Heart left ventricle (tissue), 13 donors: ENCODE results near the gene ZKSCAN5.

ENCODE experiments used
- POLR2A ChIP-seq, 2 donors: fragments of 450-650 bp; IDR thresholded peaks; one replicate each; pipeline ENCODE4 v1.6.1; 2017; ENCODE audit warnings: antibody characterized with exemption in 2 of 2, mild to moderate bottlenecking in 2 of 2, moderate library complexity in 2 of 2
- TF ChIP-seq, protein P1 (sequence below), 12 donors: fragments of 200-600 bp; sonication (generic) in 4 of 12; IDR thresholded peaks; one replicate each; pipeline versions ENCODE4 v1.5.0 to v1.8.0; 2018 to 2022; ENCODE audit warnings: antibody characterized with exemption in 12 of 12, mild to moderate bottlenecking in 5 of 12
- donor health status: ischemic (EF 13 %, LVEDD 7.1; RV severe dilation, severe dysfunction).
- donor health status: DM: no; HTN: yes; CAD: no.
- donor health status: DM: no; HTN: no; CAD: no.
- donor health status: ischemic (EF 25% LVEDD 6.9; RV normal size, moderate dysfunction).
- donor health status: ischemic (EF 25% LVEDD 5.7; RV mildly dilated, moderate dysfunction).
- donor health status: ischemic (EF 35%, LVEDD 5.7; RV mildly dilated, moderate dysfunction).
- donor health status: nonischemic (EF 11% LVEDD 7.7; RV severe dilation, severe dysfunction).
- donor health status: DM: yes; HTN: yes; CAD: no.
- donor health status: PGD.
- donor health status: ischemic (EF 29% LVEDD 5.4; RV normal size, mild dysfunction).
- donor health status: nonischemic (EF 23%, LVEDD 6.1; RV moderate dilation, normal function).

DNA sequence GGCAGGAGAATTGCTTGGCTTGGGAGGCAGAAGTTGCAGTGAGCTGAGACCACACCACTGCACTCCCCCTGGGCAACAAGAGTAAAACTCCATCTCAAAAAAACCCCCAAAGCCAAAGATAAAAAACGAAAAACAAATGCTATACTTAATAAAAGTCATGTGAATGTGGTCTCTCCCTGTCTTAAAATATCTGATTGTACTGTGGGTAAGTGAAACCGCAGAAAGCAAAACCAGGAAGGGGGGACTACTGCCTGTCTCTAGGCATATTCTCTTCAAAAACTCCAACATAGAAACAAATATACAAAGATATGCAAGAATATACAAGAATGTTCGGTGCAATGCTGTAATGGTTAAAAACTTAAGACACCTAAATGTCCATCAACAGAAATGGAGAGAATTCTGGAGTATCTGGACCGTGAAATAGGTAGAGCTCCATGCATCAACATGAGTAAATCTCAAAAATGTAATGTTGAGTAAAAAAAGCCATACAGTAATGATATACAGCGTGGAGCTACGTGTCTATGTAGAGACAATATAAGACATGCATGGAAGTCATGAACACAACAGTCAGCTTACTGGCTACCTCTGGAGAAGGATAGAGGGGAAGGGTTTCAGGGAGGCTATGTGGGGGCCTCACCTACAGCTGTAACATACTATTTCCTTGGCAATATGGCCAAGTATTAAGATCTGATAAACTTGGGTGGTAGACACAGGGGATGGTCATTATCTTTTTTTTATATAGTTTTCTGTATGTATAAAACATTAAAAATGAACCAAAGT is 6.5 kb upstream of the ZKSCAN5 start:
- TF ChIP-seq, protein P1, sequence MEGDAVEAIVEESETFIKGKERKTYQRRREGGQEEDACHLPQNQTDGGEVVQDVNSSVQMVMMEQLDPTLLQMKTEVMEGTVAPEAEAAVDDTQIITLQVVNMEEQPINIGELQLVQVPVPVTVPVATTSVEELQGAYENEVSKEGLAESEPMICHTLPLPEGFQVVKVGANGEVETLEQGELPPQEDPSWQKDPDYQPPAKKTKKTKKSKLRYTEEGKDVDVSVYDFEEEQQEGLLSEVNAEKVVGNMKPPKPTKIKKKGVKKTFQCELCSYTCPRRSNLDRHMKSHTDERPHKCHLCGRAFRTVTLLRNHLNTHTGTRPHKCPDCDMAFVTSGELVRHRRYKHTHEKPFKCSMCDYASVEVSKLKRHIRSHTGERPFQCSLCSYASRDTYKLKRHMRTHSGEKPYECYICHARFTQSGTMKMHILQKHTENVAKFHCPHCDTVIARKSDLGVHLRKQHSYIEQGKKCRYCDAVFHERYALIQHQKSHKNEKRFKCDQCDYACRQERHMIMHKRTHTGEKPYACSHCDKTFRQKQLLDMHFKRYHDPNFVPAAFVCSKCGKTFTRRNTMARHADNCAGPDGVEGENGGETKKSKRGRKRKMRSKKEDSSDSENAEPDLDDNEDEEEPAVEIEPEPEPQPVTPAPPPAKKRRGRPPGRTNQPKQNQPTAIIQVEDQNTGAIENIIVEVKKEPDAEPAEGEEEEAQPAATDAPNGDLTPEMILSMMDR (IDR thresholded peaks at IDR 0.05), result no peak
- no peak for TF ChIP-seq POLR2A (IDR thresholded peaks at IDR 0.05)
